ENCODE data around the gene ADARB2.

GRCh38 chr10:1130226-1130625 is 607.1 kb downstream of the ADARB2 start:
- TF ChIP-seq CTCF (IDR thresholded peaks at IDR 0.05), result no peak
- TF ChIP-seq EP300 (IDR thresholded peaks at IDR 0.05), result no peak
